Measurements from ENCODE around the gene CLEC16A.
"Not testable (repeated sequence)": the region's sequence is repeated elsewhere in the genome, so short reads cannot be mapped to it uniquely, and the experiment has no call there.

CLEC16A gene

DNA sequence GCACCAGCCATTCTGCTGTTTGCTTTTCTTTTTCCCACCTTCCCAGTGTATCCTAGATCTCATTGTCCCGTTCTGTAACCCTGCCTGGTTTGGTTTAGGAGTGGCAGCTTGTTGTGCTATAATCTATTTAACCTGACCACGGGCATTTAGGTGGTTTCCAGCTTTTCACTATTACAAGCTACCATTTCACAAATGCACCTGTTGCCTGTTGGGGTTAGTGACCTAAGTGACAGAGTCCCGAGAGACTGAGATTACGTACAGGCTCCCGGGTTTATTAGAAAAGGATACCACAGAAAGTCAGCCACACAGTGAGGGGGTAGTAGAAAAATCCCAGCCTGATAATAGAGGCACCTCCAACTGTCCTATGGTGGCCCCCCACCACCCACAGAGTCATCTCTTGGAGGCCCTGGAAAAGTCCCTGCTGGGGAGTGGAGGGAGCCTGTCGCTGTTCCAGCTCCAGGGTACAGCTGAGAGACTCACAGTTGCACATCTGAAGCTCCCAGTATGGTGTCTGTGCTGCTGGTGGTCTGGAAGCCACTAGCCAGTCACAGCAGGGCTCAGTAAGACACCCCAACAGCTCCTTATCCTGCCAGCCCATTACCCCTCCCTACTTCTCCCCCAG, 21.2 kb downstream of the CLEC16A start:
- DNase-seq = no peak

DNA sequence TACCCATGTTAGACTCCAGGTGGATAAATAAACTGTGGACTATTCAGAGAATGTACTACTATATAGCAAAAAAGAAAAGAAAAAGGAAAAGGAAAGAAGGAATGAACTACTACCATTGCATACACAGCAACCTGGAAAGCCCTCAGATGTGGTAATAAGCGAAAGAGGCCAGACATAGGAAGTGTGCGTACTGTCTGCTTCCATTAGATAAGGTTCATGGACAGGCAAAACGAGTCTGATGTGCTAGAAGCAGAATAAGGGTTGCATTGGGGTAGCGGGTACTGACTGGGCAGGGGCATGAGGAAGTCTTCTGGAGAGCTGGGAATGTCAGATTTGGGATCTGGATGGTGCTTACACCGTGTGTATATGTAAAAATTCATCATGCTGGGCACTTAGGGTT, 21.8 kb downstream of the CLEC16A start:
- no peak for DNase-seq

DNA sequence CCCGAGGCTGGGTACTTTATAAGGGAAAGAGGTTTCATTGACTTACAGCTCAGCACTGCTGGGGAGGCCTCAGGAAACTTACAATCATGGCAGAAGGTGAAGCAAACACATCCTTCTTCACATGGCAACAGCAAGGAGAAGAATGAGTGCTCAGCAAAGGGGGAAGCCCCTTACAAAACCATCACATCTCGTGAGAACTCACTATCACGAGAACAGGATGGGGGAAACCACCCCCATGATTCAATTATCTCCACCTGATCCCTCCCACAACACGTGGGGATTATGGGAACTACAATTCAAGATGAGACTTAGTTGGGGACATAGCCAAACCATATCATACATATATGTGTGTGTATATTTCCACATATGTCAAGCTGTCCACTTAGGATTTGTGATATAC, 22.2 kb downstream of the CLEC16A start:
- DNase-seq = not testable (repeated sequence)

DNA sequence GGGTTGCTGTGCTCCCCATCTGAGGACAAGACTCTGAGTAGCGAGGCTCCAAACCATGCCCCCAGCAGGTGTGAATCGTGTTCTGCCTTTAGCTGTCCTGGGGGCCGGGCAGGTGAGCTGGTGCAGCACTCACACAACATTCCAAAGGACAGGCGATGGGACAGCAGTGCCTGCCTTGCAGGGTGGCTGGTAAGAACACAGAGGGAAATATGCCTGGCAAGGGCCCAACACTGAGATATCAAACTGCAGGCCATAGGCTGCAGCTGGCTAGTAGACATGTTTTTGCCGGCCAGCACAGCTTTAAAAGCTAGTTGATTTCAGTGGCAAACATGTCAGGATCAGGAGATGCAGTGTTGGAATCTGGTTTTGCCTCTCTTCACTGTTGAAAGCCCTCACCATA, 23.6 kb downstream of the CLEC16A start:
- no peak for DNase-seq

DNA sequence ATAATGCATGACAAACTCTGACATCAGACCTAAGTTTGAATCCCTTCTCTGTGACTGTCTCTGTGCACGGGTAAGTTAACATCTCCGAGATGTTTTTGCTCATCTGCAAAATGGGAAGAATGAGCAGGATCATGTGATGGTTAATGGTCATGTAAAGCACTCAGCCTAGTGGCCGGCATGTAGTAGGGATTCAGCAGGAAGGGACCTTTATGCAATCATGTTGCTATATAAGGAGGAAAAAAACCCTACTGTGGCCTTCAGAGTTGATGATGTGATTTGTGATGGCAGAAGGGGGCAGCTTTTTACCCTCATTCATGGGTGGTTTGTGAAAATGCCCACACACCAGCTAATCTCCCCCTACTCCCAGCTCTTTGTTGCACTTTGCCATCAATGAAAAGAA, 24.1 kb downstream of the CLEC16A start:
- no peak for DNase-seq

DNA sequence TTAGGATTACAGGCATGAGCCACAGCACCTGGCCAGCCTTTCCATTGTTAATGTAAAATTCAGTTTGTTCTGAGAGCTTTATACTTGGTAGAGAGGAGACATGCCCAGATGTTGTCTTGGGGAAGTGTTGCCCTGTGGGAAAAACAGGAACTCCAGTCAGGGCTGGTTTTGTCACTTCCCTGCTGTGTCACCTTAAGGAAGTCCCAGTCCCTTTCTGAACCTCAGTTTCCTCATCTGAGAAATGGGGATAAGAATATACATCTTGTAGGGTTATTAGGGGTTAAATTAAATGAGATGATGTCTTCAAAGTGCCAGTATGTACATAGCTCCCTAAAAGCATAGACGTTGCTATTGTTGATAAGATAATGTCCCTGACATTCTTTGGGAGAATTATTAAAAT, 25.3 kb downstream of the CLEC16A start:
- no peak for DNase-seq

DNA sequence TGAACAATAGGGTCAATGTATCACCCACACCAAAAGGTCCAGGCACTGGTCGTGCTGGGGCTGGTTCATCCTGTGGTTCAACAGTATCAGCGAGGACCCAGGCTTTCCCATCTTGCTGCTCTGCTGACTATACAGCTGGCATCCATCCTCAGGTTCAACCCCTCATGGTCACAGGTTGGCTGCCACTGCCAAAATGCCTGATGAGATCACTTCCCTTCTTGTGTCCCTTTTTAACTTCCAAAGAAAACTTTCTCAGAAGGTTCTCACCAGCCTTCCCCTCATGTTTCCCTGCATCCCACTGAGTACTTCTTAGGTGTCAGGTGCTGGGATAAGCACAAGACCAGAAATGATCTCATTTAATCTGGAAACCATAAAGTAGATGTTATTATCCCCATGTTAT, 25.7 kb downstream of the CLEC16A start:
- DNase-seq = no peak

DNA sequence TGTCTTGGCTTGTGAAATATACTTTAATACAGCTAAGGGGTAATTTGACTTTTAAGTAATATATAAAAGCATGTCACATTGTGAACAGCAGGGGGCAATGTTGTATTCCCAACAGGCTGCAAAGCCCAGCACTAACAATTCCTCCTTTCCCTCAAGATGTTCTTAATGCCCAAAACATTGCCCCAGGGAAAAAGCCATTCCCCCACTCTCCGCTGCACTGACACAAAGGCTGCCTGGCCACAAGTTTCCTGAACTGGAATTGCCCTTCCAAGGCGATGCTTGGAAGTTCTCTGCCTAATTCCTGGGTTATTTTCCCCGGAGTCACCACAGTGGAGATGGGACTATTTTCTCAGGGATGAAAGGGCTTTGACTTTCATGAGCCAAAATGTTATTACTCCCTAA, 27.2 kb downstream of the CLEC16A start:
- peak in 20 of 51 donors; percentile 12 to 73 (median 27) for DNase-seq

DNA sequence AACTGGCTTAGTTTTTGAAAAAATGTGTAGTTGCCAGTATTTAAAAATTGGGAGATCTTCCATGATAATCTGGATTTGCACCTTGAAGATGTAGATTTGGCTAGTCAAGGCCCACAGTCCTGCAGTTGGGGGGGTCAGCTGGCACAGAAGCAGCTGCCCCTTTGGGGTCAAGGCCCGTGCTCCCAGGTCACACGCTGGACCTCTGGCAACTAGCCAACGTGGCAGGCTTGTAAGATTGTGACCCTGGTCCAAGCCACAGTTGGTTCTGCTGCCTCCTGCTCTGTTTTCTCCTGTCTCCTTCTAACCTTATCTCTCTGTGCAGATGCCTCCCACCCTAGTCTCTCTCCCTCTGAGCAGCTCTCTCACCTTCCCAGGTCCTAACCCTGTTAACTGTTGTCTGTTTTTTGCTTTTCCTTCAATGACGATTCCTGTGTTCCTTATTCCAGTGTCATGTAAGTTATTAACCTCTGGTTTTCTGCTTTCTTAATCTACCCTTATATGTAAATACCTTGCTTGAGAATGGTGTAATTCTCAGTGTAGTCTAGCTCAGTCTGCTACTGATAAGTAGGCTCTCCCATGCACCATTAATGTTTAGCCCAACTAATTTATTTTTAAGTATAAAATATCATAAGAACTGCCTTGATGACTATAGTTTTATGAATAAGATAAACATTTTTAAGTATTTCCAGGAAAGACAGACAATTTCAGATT, 27.9 kb downstream of the CLEC16A start:
- no peak for DNase-seq

DNA sequence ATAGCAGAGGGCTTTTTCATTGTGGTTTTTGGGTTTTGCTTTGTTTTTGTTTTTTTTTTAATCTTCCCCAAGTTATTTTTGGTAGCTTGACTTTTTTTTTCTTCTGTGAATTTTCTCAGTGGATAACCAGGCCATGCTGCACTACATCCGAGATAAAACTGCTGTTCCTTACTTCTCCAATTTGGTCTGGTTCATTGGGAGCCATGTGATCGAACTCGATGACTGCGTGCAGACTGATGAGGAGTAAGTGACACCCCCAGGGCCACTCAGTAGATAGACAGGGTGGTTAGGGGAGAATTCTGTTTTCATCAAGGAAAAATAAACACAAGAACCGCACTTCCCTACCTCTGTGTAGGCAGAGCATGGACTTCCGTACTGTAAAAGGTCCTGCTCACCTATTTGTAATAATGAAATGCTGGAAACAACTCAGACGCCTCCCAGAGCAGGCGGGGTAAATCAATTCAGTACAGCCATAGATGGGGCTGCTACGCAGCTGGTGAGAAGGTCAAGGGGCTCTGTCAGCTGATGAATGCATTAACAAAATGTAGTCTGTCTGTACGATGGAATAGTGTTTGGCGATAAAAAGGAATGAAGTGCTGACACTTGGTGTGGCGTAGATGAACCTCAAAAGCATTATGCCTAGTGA, 28.6 kb downstream of the CLEC16A start:
- no peak for DNase-seq

DNA sequence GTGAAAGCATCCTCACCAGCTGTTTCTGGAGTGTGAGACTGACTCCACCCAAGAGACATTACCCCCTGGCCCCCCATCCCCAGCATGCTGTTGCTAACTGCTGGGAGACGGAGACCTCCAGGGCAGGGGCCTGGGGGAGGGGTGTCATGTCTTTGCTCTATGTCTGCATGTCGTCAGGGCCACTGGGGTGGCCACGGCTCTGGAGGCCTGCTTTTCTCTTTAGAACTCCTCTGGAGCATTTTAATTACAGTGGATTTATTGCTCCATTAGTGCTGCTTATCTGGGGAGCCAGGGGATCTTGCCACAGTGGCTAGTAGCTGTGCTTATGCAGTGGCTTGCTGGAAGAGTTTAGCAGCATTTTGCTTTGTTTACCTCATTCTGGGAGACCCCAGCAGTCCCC, 32.3 kb downstream of the CLEC16A start:
- no peak for DNase-seq

DNA sequence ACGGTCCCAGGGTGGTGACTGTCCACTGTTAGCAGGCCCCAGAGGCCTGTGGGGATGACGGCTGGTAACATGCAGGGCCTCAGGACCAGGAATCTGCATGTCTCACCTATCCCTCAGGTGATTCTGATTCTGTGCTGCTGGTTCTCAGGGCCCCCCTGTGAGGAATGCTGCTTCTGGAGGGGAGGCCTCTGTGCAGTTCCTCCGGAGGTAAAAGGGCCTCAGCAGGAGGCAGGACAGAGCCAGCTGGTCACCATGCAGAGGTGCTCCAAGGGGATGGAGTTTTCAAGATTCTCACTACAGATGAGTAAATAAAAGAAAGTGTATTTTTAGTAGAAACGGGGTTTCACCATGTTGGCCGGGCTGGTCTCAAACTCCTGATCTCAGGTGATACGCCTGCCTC, 33.8 kb downstream of the CLEC16A start:
- no peak for DNase-seq

DNA sequence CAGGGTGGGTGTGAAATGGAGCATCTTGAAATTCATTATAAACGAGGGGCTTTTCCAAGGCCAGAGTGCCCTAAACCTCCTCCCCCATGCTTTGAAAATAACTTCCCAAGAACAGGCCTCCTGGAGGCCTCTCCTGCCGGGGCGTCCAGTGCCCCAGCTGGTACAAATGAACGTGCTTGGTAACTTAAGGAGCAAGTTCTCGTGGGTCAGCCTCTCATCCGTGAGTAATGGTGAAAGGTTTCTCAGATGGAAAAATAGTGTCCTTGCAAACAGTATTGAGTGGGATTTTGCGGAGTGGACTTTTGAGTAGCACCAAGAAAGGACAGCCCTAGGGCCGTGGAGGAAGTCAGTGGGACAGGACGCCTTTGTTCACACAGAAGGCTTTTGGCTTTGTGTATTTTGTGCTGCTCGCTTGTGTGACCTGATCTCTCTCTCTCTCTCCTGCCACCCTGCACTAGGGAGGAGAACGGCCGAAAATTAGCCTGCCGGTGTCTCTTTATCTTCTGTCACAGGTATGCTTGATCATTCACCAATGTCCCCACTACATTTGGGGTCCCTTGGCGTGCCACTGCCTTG, 34.6 kb downstream of the CLEC16A start:
- peak in 3 of 51 donors; percentile 12 to 35 (median 34) for DNase-seq

DNA sequence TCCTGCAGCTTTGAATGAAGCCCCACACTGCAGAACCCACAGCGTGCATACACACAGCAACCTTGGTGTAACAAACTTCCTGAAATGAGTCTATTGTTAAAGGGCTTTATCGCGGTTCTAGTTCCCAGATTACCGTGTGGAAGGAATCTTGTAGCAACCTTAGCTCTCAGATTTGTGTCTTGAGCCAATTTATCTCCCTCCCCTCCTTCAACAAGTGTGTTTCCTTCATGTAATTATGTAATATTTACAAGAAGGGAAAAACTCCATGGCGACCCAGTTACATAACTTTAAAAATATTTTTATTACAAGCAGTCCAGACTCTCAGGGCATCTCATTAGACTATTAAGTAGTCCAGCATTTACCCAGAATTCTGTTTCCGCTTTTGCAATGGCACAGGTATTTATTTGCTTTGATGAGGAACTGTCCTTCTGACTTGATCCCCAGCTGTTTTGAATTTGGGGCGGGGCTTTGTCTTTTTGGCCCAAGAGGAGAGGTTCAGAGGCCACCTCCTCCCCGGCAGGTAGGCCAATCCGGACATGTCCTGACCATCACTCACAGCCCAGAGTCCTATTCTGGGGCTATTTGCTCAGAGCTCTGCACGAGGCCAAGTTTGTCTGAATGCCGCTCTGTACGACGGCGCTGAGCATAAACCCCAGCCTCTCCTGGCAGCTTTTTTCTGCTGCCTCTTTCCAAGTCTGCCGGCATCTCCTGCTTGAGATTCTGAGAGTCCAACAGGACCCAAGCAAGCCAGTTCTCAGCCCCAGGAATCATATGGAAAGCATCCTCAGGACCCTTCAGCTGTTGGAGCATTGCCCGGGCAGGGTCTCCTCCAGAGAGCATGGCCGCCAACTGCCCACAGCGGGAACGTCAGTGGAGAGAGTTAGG, 35.6 kb downstream of the CLEC16A start:
- DNase-seq = peak in 34 of 51 donors; percentile 4 to 75 (median 32)

DNA sequence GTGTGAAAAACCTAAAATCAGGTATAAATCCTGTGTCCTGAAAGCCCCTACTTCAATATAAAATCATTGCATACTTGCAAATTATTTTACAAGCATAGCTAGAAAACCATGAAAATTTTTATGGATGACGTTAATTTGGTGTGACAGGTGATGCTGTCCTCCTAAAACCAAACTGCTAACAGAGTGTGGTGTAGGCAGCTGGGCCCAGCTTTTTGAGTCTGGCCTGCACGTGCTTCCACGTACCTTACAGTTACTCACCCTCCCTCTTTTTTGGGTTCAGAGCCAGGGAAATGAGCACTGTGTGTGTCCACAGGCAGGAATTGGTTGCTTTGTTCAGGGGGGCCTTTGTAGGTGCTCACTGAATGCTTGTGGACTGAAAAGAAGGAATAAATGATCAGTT, 36.4 kb downstream of the CLEC16A start:
- no peak for DNase-seq

DNA sequence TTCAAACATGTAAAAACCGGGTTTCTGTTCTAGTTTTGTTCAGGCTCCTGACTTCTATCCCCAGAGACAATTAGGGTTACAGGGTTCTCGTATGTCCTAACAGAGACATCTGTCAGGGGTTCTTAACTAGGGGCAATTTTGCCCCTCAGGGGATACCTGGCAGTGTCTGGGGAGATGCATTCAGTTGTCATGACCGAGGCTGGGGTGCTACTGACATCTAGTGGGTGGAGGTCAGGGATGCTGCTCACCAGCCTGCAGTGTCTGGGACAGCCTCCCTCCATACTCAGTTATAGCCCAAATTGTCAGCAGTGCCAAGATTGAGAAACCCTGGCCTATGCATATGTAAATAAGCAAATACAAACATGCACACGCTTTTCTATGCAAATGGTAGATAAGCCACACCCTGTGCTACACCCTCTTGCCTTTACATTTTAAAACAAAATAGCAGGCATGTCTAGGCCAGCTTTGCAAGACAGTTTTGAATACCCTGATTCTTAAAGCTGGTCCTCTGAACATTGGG, 37.4 kb downstream of the CLEC16A start:
- DNase-seq = peak in 3 of 51 donors; percentile 8 to 13 (median 11)

DNA sequence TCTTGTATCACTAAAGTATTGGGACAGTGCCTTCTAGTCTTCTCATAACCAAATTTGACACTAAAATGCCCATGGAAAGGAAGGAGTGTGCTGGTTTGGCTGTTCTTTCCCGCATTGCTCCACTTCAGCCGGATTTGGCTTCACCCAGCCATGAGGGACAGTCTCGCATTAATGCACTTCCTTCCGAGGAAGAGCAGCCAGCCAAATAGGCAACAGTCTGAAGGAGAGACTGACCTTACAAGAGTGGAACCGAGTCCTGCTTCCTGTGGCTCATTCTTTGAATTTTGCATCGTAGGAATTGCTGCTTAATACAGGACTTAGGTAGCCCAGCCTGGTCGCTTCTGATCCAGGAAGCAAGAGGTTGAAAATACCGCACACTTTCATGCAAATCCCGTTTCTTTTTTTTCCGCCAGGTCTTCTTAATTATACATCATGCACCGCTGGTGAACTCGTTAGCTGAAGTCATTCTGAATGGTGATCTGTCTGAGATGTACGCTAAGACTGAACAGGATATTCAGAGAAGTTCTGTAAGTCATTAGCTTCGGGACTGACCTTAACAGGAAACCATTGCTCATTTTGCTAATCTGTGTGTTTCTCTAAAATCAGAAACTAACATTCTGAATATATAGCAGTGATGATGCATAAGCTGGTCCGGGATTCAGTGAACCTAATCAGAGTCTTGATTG, 38.2 kb downstream of the CLEC16A start:
- peak in 6 of 51 donors; percentile 6 to 28 (median 14) for DNase-seq

DNA sequence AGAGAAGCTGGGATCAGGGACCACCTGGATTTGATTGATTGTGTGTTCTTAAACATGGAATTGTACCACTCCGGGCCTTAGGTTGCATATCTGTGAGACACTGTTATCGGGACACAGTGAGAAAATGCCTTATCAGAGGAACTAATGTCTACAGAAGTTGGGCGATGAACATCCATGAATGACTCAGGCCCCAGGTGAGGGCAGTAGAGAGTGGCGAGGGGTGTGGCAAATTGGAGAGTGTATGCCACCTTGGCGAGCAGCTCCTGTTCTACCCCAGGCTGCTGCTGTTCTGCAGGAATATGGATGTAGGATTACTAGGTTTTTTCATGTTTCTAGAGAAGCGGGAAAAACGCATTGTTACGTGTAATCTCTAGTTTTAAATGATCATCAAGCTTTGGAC, 38.8 kb downstream of the CLEC16A start:
- DNase-seq = no peak

DNA sequence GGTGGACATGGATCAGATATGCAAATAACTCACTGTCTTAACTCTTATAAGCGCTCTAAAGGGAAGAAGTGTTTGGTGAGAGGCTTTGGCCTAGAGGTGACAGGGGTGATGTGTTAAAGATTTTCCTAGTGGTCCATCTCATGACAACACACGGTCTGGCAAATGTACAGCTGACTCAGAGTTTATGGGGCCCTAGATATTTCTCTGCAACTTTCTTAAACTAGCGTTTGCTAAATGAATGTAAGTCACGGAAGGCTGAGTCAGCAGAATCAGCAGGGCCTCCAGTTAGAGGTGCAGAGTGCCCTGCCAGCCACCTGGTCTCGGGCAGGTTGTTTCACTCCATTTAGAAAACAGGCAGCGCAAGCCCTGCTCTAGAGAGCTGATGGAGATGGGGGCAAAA, 40.1 kb downstream of the CLEC16A start:
- DNase-seq = no peak

DNA sequence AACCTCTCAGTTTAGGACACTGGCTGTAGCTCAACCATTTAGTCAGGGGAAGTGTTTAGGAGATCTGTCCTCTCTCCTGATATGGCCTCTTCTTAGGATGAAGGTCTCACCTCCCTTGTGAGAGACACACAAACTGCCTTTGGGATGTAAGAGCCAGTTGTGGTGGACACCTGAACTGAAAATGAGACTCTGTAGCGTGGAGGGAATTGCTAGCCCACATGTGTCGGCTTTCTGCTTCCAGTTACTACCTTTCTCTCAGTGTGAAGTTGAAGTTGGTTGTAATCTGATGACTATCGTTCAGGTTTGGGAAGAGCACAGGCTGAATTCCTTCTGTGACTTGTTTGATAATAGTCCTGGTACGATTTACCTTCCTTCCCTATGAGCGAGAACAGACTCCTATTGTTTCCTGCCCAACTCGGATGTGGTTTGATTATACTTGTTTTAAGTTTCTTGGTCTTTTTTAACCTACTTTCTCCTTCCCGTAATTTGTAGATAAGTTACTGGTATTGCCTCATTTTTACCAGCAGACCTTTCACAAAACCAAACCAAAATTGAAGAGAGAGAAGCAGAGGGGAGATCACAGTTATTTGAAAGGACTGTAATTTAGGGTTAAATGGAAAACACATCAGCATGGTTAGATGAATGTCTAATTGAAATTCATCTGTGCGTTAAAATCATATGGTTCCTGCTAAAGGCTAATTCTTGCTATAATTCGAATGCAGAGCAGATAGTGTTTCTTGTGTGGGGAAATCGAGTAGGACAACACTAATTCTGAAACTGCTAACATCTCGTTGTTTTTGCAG, 43.2 kb downstream of the CLEC16A start:
- DNase-seq = no peak

Data from hypothalamus (tissue), 51 donors.